GM18508 (cell line): Measurements from ENCODE around the gene LRRC7.

Experiments used
- ATAC-seq: cut with Tn5 transposase; IDR thresholded peaks from one replicate; pipeline ENCODE4 v1.9.1; 2021; ENCODE audit warnings: moderate number of reproducible peaks; ENCODE audit not compliant: insufficient read depth, unreplicated experiment

The LRRC7 gene

GRCh38 chr1:69752831-69753230 lies 185.1 kb downstream of the LRRC7 start:
- ATAC-seq = no peak

- no peak for ATAC-seq
These were observed 186.8 kb downstream of the LRRC7 start for GRCh38 chr1:69754521-69754920.

- no peak for ATAC-seq
These were observed 187.9 kb downstream of the LRRC7 start for GRCh38 chr1:69755647-69756046.

- ATAC-seq = no peak
These were observed 198.2 kb downstream of the LRRC7 start for GRCh38 chr1:69765951-69766350.

GRCh38 chr1:69766431-69767180 lies 198.9 kb downstream of the LRRC7 start:
- ATAC-seq = no peak

GRCh38 chr1:69776555-69776954 lies 208.8 kb downstream of the LRRC7 start:
- ATAC-seq = no peak

- ATAC-seq = no peak
These were observed 209.7 kb downstream of the LRRC7 start for GRCh38 chr1:69777423-69777822.

- no peak for ATAC-seq
These were observed 210.2 kb downstream of the LRRC7 start for GRCh38 chr1:69777971-69778370.

- ATAC-seq = no peak
These were observed 219.4 kb downstream of the LRRC7 start for GRCh38 chr1:69787151-69787550.

- ATAC-seq = no peak
These were observed 223.6 kb downstream of the LRRC7 start for GRCh38 chr1:69791311-69791710.

- no peak for ATAC-seq
These were observed 227.1 kb downstream of the LRRC7 start for GRCh38 chr1:69794831-69795230.

GRCh38 chr1:69814926-69815325 lies 247.2 kb downstream of the LRRC7 start:
- no peak for ATAC-seq

GRCh38 chr1:69824932-69825331 lies 257.2 kb downstream of the LRRC7 start:
- ATAC-seq = no peak

GRCh38 chr1:69827732-69828131 lies 260.0 kb downstream of the LRRC7 start:
- no peak for ATAC-seq

- ATAC-seq = no peak
These were observed 265.8 kb downstream of the LRRC7 start for GRCh38 chr1:69833536-69833935.

- no peak for ATAC-seq
These were observed 266.6 kb downstream of the LRRC7 start for GRCh38 chr1:69834336-69834735.

GRCh38 chr1:69835955-69836354 lies 268.2 kb downstream of the LRRC7 start:
- ATAC-seq = no peak

- ATAC-seq = no peak
These were observed 269.4 kb downstream of the LRRC7 start for GRCh38 chr1:69836971-69837636.

- ATAC-seq = no peak
These were observed 274.6 kb downstream of the LRRC7 start for GRCh38 chr1:69842326-69842725.

GRCh38 chr1:69845655-69846054 lies 277.9 kb downstream of the LRRC7 start:
- ATAC-seq = no peak

- no peak for ATAC-seq
These were observed 278.5 kb downstream of the LRRC7 start for GRCh38 chr1:69846267-69846666.

GRCh38 chr1:69847670-69848069 lies 279.9 kb downstream of the LRRC7 start:
- ATAC-seq = no peak
